SK-N-SH (cell line): Measurements from ENCODE around the gene MS4A8. TPM values are rescaled to one million over a fixed set of nuclear protein-coding genes. Genes with fewer than 3 reads are reported as not detected.

ENCODE experiments used
- CTCF ChIA-PET: fragments of 300-600, 350-600 bp; formaldehyde crosslinking; extraction: SDS; loops from one replicate; lab custom pipeline; 2021; lab: Yijun Ruan, JAX
- POLR2A ChIA-PET: fragments of 350-600 bp; sonication (Branson Sonifier 250); formaldehyde crosslinking; extraction: SDS; loops from one replicate; lab custom pipeline; 2020; ENCODE audit warnings: antibody characterized with exemption, inconsistent platforms; lab: Yijun Ruan, JAX
- DNase-seq: peaks from one replicate; pipeline ENCODE4 v3.0.0; 2012
- H2AFZ ChIP-seq: fragments of 200-600 bp; sonication (generic); 2 replicates; pipeline ENCODE4 v1.8.1; 2016; ENCODE audit warnings: antibody characterized with exemption, mild to moderate bottlenecking, low read depth
- H3F3A ChIP-seq: fragments of 200-600 bp; sonication (generic); replicated peaks from 2 replicates; pipeline ENCODE3; 2016; ENCODE audit warnings: antibody characterized with exemption, mild to moderate bottlenecking; ENCODE audit not compliant: insufficient read depth
- H3K27ac ChIP-seq, 2 experiments: fragments of 200-500 bp in 1 of 2; fragments of 200-600 bp in 1 of 2; sonication (Bioruptor generic) in 1 of 2; sonication (generic), shearing (Covaris generic) in 1 of 2; 2 replicates each; pipeline versions ENCODE4 v1.5.1 to v1.6.1; 2014 to 2016; ENCODE audit warnings: low read depth in 2 of 2, inconsistent platforms in 1 of 2, low read length in 1 of 2, mild to moderate bottlenecking in 1 of 2, mixed read lengths in 1 of 2
- H3K27me3 ChIP-seq: fragments of 200-600 bp; sonication (generic), shearing (Covaris generic); 2 replicates; pipeline ENCODE4 v1.6.1; 2016; ENCODE audit warnings: mixed run types; ENCODE audit not compliant: insufficient read depth
- H3K36me3 ChIP-seq, 2 experiments: fragments of 200-500 bp in 1 of 2; fragments of 200-600 bp in 1 of 2; sonication (Bioruptor generic) in 1 of 2; sonication (generic) in 1 of 2; replicated peaks in 1 of 2; 2 replicates each; pipeline versions ENCODE3 to v1.5.1; 2014 to 2016; ENCODE audit warnings: low read length in 1 of 2, mild to moderate bottlenecking in 1 of 2; ENCODE audit not compliant: insufficient read depth in 2 of 2, control insufficient read depth in 1 of 2
- H3K4me1 ChIP-seq, 2 experiments: fragments of 200-500 bp in 1 of 2; fragments of 200-600 bp in 1 of 2; sonication (Bioruptor generic) in 1 of 2; sonication (generic), shearing (Covaris generic) in 1 of 2; 2 replicates each; pipeline versions ENCODE4 v1.5.1 to v1.6.1; 2014 to 2016; ENCODE audit warnings: low read depth in 1 of 2, low read length in 1 of 2, mixed run types in 1 of 2; ENCODE audit not compliant: insufficient read depth in 2 of 2, control insufficient read depth in 1 of 2
- H3K4me2 ChIP-seq: fragments of 200-600 bp; sonication (generic), shearing (Covaris generic); 2 replicates; pipeline ENCODE4 v1.6.1; 2017; ENCODE audit warnings: mixed run types
- H3K4me3 ChIP-seq, 2 experiments: fragments of 200-500 bp in 1 of 2; fragments of 200-600 bp in 1 of 2; sonication (Bioruptor generic) in 1 of 2; sonication (generic), shearing (Covaris generic) in 1 of 2; 2 replicates each; pipeline versions ENCODE4 v1.5.1 to v1.8.1; 2014 to 2016; ENCODE audit warnings: low read depth in 2 of 2, inconsistent platforms in 1 of 2, low read length in 1 of 2, mild to moderate bottlenecking in 1 of 2, mixed read lengths in 1 of 2, moderate library complexity in 1 of 2
- H3K79me2 ChIP-seq: fragments of 200-600 bp; sonication (generic); 2 replicates; pipeline ENCODE4 v1.8.1; 2017; ENCODE audit warnings: mild to moderate bottlenecking; ENCODE audit not compliant: insufficient read depth
- H3K9ac ChIP-seq: fragments of 200-600 bp; sonication (generic); 2 replicates; pipeline ENCODE4 v1.6.1; 2017; ENCODE audit warnings: mixed run types
- H3K9me2 ChIP-seq: fragments of 200-600 bp; sonication (generic); 2 replicates; pipeline ENCODE4 v1.6.1; 2017; ENCODE audit warnings: mixed run types
- H3K9me3 ChIP-seq: fragments of 200-600 bp; sonication (generic); 2 replicates; pipeline ENCODE4 v1.6.1; 2017; ENCODE audit warnings: mixed run types, mild to moderate bottlenecking, moderate library complexity
- H4K20me1 ChIP-seq: fragments of 200-600 bp; sonication (generic); 2 replicates; pipeline ENCODE4 v1.6.1; 2017; ENCODE audit warnings: mild to moderate bottlenecking, mixed run types; ENCODE audit not compliant: insufficient read depth
- CTCF ChIP-seq: fragments of 200-600 bp; sonication (generic); IDR thresholded peaks from 2 replicates; pipeline ENCODE4 v1.6.1; 2017; ENCODE audit warnings: antibody characterized with exemption, mild to moderate bottlenecking, moderate library complexity
- ELF1 ChIP-seq: IDR thresholded peaks from 2 replicates; pipeline ENCODE4 v1.4.0; 2012
- EP300 ChIP-seq, 2 experiments: IDR thresholded peaks; 2 replicates each; pipeline versions ENCODE4 v1.4.0 to v1.6.1; 2012; ENCODE audit warnings: borderline replicate concordance in 1 of 2, low read depth in 1 of 2, low read length in 1 of 2
- FOSL2 ChIP-seq: IDR thresholded peaks from 2 replicates; pipeline ENCODE4 v1.4.0; 2012; ENCODE audit warnings: low read depth, mild to moderate bottlenecking, moderate library complexity, borderline replicate concordance
- PBX3 ChIP-seq: IDR thresholded peaks from 2 replicates; pipeline ENCODE4; 2012
- SIN3A ChIP-seq: IDR thresholded peaks from 2 replicates; pipeline ENCODE4 v1.6.1; 2012; ENCODE audit warnings: low read depth, mild to moderate bottlenecking, low read length, moderate library complexity, borderline replicate concordance
- SMC3 ChIP-seq: IDR thresholded peaks from 2 replicates; pipeline ENCODE4 v1.6.1; 2012; ENCODE audit warnings: low read depth, low read length, improper control_type of control experiment
- WGBS: methylation state at CpG from one replicate; pipeline ENCODE4 v1.1.6; 2017; ENCODE audit warnings: low lambda C conversion rate; 5-methylcytosine and 5-hydroxymethylcytosine counted together
- polyA plus RNA-seq, 3 experiments: library from polyadenylated mRNA; depleted of rRNA; stranded (reverse); fragments of >200 nt; gene quantifications; 2 replicates each; pipeline ENCODE4 v1.2.3, GENCODE V29; 2012
- TF ChIP-seq, protein P1 (sequence below): fragments of 150-350 bp; IDR thresholded peaks from 2 replicates; pipeline ENCODE4 v1.6.1; 2017; ENCODE audit warnings: antibody characterized with exemption, low read length, low read depth, borderline replicate concordance
- TF ChIP-seq, protein P2 (sequence below): IDR thresholded peaks from 2 replicates; pipeline ENCODE4 v1.6.1; 2012; ENCODE audit warnings: mild to moderate bottlenecking, low read depth, low read length, moderate library complexity

The MS4A8 gene
- polyA plus RNA-seq, 1 of the 3 experiments (the other 2 are of a cell fraction) = not detected

DNA sequence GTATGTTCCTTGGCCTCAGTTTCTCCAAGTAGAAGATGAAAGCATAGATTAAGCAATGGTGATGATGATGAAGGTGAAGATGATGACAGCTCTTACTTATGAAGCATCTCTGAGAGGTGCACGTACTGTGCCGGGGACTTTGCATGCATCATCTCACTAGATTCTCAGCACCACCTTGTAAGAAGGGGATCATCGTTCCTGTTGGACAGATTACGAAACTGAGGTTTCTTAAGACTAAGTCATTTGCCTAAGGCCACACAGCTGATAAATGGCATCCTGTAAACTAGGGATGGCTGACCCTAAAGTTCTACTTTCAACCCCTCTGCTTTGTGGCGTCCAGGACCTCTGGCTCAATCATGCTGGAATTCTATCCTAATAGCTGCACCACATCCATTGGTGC, 65.9 kb downstream of the MS4A8 start:
- no peaks in the 10 kb centered on the region for H3K9me3 ChIP-seq
- DNase-seq = no peak
- no peak overlapping the region for H3K9ac ChIP-seq
- H3K9me2 ChIP-seq = no peaks in the 10 kb centered on the region
- no peak overlapping the region for H3K4me3 ChIP-seq
- CTCF ChIA-PET = interaction anchor here (0.5 to 4.1 kb wide), 5 partner anchors 9 to 134 kb away, joined by 3 to 67 read pairs (median 4); partner anchors contain the start of gene MS4A15
- H3K4me2 ChIP-seq = no peak overlapping the region
- TF ChIP-seq, protein P1, sequence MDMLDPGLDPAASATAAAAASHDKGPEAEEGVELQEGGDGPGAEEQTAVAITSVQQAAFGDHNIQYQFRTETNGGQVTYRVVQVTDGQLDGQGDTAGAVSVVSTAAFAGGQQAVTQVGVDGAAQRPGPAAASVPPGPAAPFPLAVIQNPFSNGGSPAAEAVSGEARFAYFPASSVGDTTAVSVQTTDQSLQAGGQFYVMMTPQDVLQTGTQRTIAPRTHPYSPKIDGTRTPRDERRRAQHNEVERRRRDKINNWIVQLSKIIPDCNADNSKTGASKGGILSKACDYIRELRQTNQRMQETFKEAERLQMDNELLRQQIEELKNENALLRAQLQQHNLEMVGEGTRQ = no peak
- TF ChIP-seq PBX3 (no peak), SIN3A (no peak), ELF1 (no peak), FOSL2 (no peak), CTCF (no peak), SMC3 (no peak), EP300 (IDR thresholded peaks at IDR 0.05; ENCODE audit: borderline replicate concordance in 1 of 2, low read depth in 1 of 2, low read length in 1 of 2) (no peak)
- TF ChIP-seq, protein P2, sequence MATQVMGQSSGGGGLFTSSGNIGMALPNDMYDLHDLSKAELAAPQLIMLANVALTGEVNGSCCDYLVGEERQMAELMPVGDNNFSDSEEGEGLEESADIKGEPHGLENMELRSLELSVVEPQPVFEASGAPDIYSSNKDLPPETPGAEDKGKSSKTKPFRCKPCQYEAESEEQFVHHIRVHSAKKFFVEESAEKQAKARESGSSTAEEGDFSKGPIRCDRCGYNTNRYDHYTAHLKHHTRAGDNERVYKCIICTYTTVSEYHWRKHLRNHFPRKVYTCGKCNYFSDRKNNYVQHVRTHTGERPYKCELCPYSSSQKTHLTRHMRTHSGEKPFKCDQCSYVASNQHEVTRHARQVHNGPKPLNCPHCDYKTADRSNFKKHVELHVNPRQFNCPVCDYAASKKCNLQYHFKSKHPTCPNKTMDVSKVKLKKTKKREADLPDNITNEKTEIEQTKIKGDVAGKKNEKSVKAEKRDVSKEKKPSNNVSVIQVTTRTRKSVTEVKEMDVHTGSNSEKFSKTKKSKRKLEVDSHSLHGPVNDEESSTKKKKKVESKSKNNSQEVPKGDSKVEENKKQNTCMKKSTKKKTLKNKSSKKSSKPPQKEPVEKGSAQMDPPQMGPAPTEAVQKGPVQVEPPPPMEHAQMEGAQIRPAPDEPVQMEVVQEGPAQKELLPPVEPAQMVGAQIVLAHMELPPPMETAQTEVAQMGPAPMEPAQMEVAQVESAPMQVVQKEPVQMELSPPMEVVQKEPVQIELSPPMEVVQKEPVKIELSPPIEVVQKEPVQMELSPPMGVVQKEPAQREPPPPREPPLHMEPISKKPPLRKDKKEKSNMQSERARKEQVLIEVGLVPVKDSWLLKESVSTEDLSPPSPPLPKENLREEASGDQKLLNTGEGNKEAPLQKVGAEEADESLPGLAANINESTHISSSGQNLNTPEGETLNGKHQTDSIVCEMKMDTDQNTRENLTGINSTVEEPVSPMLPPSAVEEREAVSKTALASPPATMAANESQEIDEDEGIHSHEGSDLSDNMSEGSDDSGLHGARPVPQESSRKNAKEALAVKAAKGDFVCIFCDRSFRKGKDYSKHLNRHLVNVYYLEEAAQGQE = no peak
- WGBS = 37% methylated on average over 5 of the region's 5 CpGs
- no peaks in the 10 kb centered on the region for H3K79me2 ChIP-seq
- H3K4me1 ChIP-seq = no peaks in the 10 kb centered on the region; a peak in 1 of 4 replicates
- no peaks in the 10 kb centered on the region for H3F3A ChIP-seq
- no peaks in the 10 kb centered on the region for H3K36me3 ChIP-seq
- H3K27me3 ChIP-seq = peaks cover 46% of the 10 kb centered on the region
- no peaks in the 10 kb centered on the region for H4K20me1 ChIP-seq
- H2AFZ ChIP-seq = no peak overlapping the region
- no peak overlapping the region for H3K27ac ChIP-seq
- POLR2A ChIA-PET = no interaction called here

Other genes with a start within 250 kb of the MS4A8 start
- not detected in 2 replicates for gene MS4A1, start 243.8 kb upstream of the MS4A8 start, polyA plus RNA-seq (2012; rRNA removed)
- not detected in 2 replicates for gene MS4A12, start 206.8 kb upstream of the MS4A8 start, polyA plus RNA-seq (2012; rRNA removed)
- not detected in 2 replicates for gene MS4A13, start 184.2 kb upstream of the MS4A8 start, polyA plus RNA-seq (2012; rRNA removed)
- not detected in 2 replicates for gene MS4A18, start 25.1 kb downstream of the MS4A8 start, polyA plus RNA-seq (2012; rRNA removed)
- gene MS4A15, start 57.3 kb downstream of the MS4A8 start, polyA plus RNA-seq (2012; rRNA removed) = not detected in 2 replicates
- gene MS4A10, start 85.7 kb downstream of the MS4A8 start, polyA plus RNA-seq (2012; rRNA removed) = not detected in 2 replicates
- gene CCDC86, start 142.5 kb downstream of the MS4A8 start, polyA plus RNA-seq (2012; rRNA removed) = 26.1 and 34.7 TPM in 2 replicates
- 0.02 TPM in 1 of 2 replicates, not detected in the other for gene PTGDR2, start 156.3 kb downstream of the MS4A8 start, polyA plus RNA-seq (2012; rRNA removed)
- gene ZP1, start 167.9 kb downstream of the MS4A8 start, polyA plus RNA-seq (2012; rRNA removed) = not detected in 2 replicates
- 44.0 and 58.9 TPM in 2 replicates for gene PRPF19, start 207.0 kb downstream of the MS4A8 start, polyA plus RNA-seq (2012; rRNA removed)
- 38.0 and 52.7 TPM in 2 replicates for gene TMEM109, start 214.5 kb downstream of the MS4A8 start, polyA plus RNA-seq (2012; rRNA removed)
- gene TMEM132A, start 224.8 kb downstream of the MS4A8 start, polyA plus RNA-seq (2012; rRNA removed) = 62.2 and 66.9 TPM in 2 replicates